Neural cell (in vitro differentiated cells): Measurements from ENCODE around the gene PRKCA.
"Not testable (repeated sequence)": the region's sequence is repeated elsewhere in the genome, so short reads cannot be mapped to it uniquely, and the experiment has no call there.

ENCODE experiments used
- EP300 ChIP-seq: fragments of 450-650 bp; conservative IDR thresholded peaks from 2 replicates; pipeline ENCODE4 v1.6.1; 2014; ENCODE audit warnings: antibody characterized with exemption, mild to moderate bottlenecking, moderate library complexity; ENCODE audit not compliant: poor library complexity, severe bottlenecking
- EZH2 ChIP-seq: fragments of 200-600, 300-800 bp; shearing (Covaris generic), sonication (generic); IDR thresholded peaks from 2 replicates; pipeline ENCODE4 v1.6.1; 2014; ENCODE audit warnings: antibody characterized with exemption, low read length, borderline replicate concordance, mild to moderate bottlenecking; ENCODE audit not compliant: insufficient read depth, poor library complexity, severe bottlenecking
- POLR2AphosphoS5 ChIP-seq: IDR thresholded peaks from 2 replicates; pipeline ENCODE4 v1.6.1; 2012
- REST ChIP-seq: IDR thresholded peaks from 2 replicates; pipeline ENCODE4 v1.6.1; 2012; ENCODE audit warnings: borderline replicate concordance
- TAF1 ChIP-seq: IDR thresholded peaks from 2 replicates; pipeline ENCODE4 v1.6.1; 2012; ENCODE audit warnings: low read depth
- TF ChIP-seq, protein P1 (sequence below): fragments of 450-650 bp; IDR thresholded peaks from 2 replicates; pipeline ENCODE4 v1.5.1; 2014; ENCODE audit warnings: antibody characterized with exemption, mild to moderate bottlenecking, moderate library complexity; ENCODE audit not compliant: poor library complexity, severe bottlenecking

- not testable (repeated sequence) for TF ChIP-seq POLR2AphosphoS5, EZH2, REST, EP300, TAF1
- TF ChIP-seq, protein P1, sequence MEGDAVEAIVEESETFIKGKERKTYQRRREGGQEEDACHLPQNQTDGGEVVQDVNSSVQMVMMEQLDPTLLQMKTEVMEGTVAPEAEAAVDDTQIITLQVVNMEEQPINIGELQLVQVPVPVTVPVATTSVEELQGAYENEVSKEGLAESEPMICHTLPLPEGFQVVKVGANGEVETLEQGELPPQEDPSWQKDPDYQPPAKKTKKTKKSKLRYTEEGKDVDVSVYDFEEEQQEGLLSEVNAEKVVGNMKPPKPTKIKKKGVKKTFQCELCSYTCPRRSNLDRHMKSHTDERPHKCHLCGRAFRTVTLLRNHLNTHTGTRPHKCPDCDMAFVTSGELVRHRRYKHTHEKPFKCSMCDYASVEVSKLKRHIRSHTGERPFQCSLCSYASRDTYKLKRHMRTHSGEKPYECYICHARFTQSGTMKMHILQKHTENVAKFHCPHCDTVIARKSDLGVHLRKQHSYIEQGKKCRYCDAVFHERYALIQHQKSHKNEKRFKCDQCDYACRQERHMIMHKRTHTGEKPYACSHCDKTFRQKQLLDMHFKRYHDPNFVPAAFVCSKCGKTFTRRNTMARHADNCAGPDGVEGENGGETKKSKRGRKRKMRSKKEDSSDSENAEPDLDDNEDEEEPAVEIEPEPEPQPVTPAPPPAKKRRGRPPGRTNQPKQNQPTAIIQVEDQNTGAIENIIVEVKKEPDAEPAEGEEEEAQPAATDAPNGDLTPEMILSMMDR: not testable (repeated sequence)
Observed at GRCh38 chr17:66725438-66725837, 423.0 kb downstream of the PRKCA start.
